Thyroid gland (tissue), 4 donors: Measurements from ENCODE around the gene SEPTIN11. TPM values are rescaled to one million over a fixed set of nuclear protein-coding genes. Genes with fewer than 3 reads are reported as not detected.
A peak's percentile ranks its signal among the peaks of the same experiment; 100 is the strongest.

Experiments used
- DNase-seq, 2 donors: peaks; one replicate each; pipeline ENCODE4 v3.0.0-alpha.2; 2019
- H3K27ac ChIP-seq, 3 donors: fragments of 200-600 bp; sonication (generic); 1 replicate in 2 of 3; 2 replicates in 1 of 3; pipeline ENCODE4 v1.5.1; 2016 to 2019; ENCODE audit warnings: mild to moderate bottlenecking in 1 of 3, moderate library complexity in 1 of 3
- H3K27me3 ChIP-seq: fragments of 200-600 bp; sonication (generic); one replicate; pipeline ENCODE4 v1.5.1; 2019
- H3K36me3 ChIP-seq, 2 donors: fragments of 200-600 bp; sonication (generic); one replicate each; pipeline ENCODE4 v1.5.1; 2016 to 2019
- H3K4me1 ChIP-seq, 2 donors: fragments of 200-600 bp; sonication (generic); one replicate each; pipeline ENCODE4 v1.5.1; 2017 to 2019
- H3K4me3 ChIP-seq, 3 donors: fragments of 200-600 bp; sonication (generic); replicated peaks in 1 of 3; 1 replicate in 2 of 3; 2 replicates in 1 of 3; pipeline ENCODE4 v1.5.1; 2016; ENCODE audit warnings: mild to moderate bottlenecking in 1 of 3
- H3K9me3 ChIP-seq: fragments of 200-600 bp; sonication (generic); one replicate; pipeline ENCODE4 v1.5.1; 2017
- CTCF ChIP-seq, 6 experiments: fragments of 200-600 bp in 3 of 6; fragments of 450-650 bp in 3 of 6; sonication (generic) in 3 of 6; IDR thresholded peaks; one replicate each; pipeline ENCODE4 v1.5.1; 2016 to 2019; ENCODE audit warnings: antibody characterized with exemption in 6 of 6, mild to moderate bottlenecking in 2 of 6, inconsistent platforms in 1 of 6, moderate library complexity in 1 of 6
- POLR2A ChIP-seq, 2 donors: fragments of 450-650 bp; IDR thresholded peaks; one replicate each; pipeline ENCODE4 v1.6.1; 2017; ENCODE audit warnings: antibody characterized with exemption in 2 of 2, mild to moderate bottlenecking in 2 of 2, moderate library complexity in 1 of 2
- WGBS, 2 donors: methylation state at CpG; one replicate each; pipeline ENCODE4 v1.1.5; 2017; 5-methylcytosine and 5-hydroxymethylcytosine counted together
- intact Hi-C: fragments of 100-400 bp; cut with DNase I; formaldehyde crosslinking; loops from one replicate; pipeline ENCODE4 v1.15.1; 2023
- total RNA-seq, 4 donors: library from RNA; depleted of rRNA; stranded (reverse); fragments of >200 nt; gene quantifications; one replicate each; pipeline ENCODE4 v1.2.3, GENCODE V29; 2016

SEPTIN11 gene
- total RNA-seq, 4 donors from 2014 or later = 39.6 to 207 (median 69.1) TPM

GRCh38 chr4:76977736-76978350, 28.3 kb downstream of the SEPTIN11 start:
- no peak overlapping the region for H3K27ac ChIP-seq
- no peaks in the 10 kb centered on the region for H3K27me3 ChIP-seq

GRCh38 chr4:76979236-76979635, 29.7 kb downstream of the SEPTIN11 start:
- no peak for DNase-seq
- TF ChIP-seq POLR2A (IDR thresholded peaks at IDR 0.05) = no peak
- no peak for TF ChIP-seq CTCF (IDR thresholded peaks at IDR 0.05)
- Histone ChIP-seq H3K9me3 (no peaks in the 10 kb centered on the region), H3K4me3 (no peak overlapping the region), H3K36me3 (no peaks in the 10 kb centered on the region), H3K27ac (no peak overlapping the region), H3K27me3 (no peaks in the 10 kb centered on the region), H3K4me1 (peaks cover 2 to 25% of the 10 kb centered on the region in 2 donors)
- WGBS, 2 donors = 90 to 95% methylated on average over 2 of the region's 2 CpGs
- intact Hi-C loops = no loop called here

More at GRCh38 chr4:76977736-76978350, 28.3 kb downstream of the SEPTIN11 start:
- DNase-seq = no peak
- Histone ChIP-seq H3K4me1 (peaks cover 0 to 17% of the 10 kb centered on the region in 2 donors), H3K36me3 (no peaks in the 10 kb centered on the region), H3K9me3 (no peaks in the 10 kb centered on the region), H3K4me3 (no peak overlapping the region)
- TF ChIP-seq CTCF (IDR thresholded peaks at IDR 0.05) = no peak
- no peak for TF ChIP-seq POLR2A (IDR thresholded peaks at IDR 0.05)
- WGBS, 2 donors = 67 to 79% methylated on average over 3 of the region's 3 CpGs
- intact Hi-C loops = no loop called here

- Histone ChIP-seq H3K4me1 (peaks cover 10 to 33% of the 10 kb centered on the region in 2 donors), H3K27me3 (no peaks in the 10 kb centered on the region), H3K9me3 (no peaks in the 10 kb centered on the region), H3K4me3 (no peak overlapping the region), H3K36me3 (no peaks in the 10 kb centered on the region), H3K27ac (no peak overlapping the region)
- DNase-seq = no peak
- intact Hi-C loops = no loop called here
- TF ChIP-seq POLR2A (IDR thresholded peaks at IDR 0.05) = no peak
- TF ChIP-seq CTCF (IDR thresholded peaks at IDR 0.05) = no peak
- 72 to 87% methylated on average over 6 of the region's 6 CpGs for WGBS, 2 donors
These were observed 30.7 kb downstream of the SEPTIN11 start for GRCh38 chr4:76980261-76980660.

- intact Hi-C loops = no loop called here
- H3K27me3 ChIP-seq = no peaks in the 10 kb centered on the region
- no peak for TF ChIP-seq POLR2A (IDR thresholded peaks at IDR 0.05)
- no peak for TF ChIP-seq CTCF (IDR thresholded peaks at IDR 0.05)
- 84 to 90% methylated on average over 3 of the region's 3 CpGs for WGBS, 2 donors
- H3K36me3 ChIP-seq = no peaks in the 10 kb centered on the region
- peaks cover 13 to 43% of the 10 kb centered on the region in 2 donors for H3K4me1 ChIP-seq
- H3K4me3 ChIP-seq = no peak overlapping the region
- no peaks in the 10 kb centered on the region for H3K9me3 ChIP-seq
- no peak overlapping the region for H3K27ac ChIP-seq
- DNase-seq = no peak
These were observed 32.1 kb downstream of the SEPTIN11 start for GRCh38 chr4:76981644-76982043.

- no peak for TF ChIP-seq CTCF (IDR thresholded peaks at IDR 0.05)
- WGBS, 2 donors = 84 to 89% methylated on average over 7 of the region's 7 CpGs
- Histone ChIP-seq H3K27me3 (no peaks in the 10 kb centered on the region), H3K36me3 (no peaks in the 10 kb centered on the region), H3K4me1 (peaks cover 13 to 43% of the 10 kb centered on the region in 2 donors), H3K4me3 (no peak overlapping the region), H3K27ac (peak overlapping the region in 1 of 3 donors; percentile 74), H3K9me3 (no peaks in the 10 kb centered on the region)
- intact Hi-C loops = no loop called here
- DNase-seq = no peak
These were observed 33.4 kb downstream of the SEPTIN11 start for GRCh38 chr4:76982638-76983584.
